Measurements from ENCODE around the gene TMEM266. TPM values are rescaled to one million over a fixed set of nuclear protein-coding genes. Genes with fewer than 3 reads are reported as not detected.
A peak's percentile ranks its signal among the peaks of the same experiment; 100 is the strongest.
"Not testable (repeated sequence)": the region's sequence is repeated elsewhere in the genome, so short reads cannot be mapped to it uniquely, and the experiment has no call there.

The TMEM266 gene
- total RNA-seq (under 1 TPM in 1 of 4 donors, not detected in 3; 0.27 TPM), polyA plus RNA-seq (1 to 10 TPM in 1 of 3 donors, not detected in 2; 1.1 TPM)

DNA sequence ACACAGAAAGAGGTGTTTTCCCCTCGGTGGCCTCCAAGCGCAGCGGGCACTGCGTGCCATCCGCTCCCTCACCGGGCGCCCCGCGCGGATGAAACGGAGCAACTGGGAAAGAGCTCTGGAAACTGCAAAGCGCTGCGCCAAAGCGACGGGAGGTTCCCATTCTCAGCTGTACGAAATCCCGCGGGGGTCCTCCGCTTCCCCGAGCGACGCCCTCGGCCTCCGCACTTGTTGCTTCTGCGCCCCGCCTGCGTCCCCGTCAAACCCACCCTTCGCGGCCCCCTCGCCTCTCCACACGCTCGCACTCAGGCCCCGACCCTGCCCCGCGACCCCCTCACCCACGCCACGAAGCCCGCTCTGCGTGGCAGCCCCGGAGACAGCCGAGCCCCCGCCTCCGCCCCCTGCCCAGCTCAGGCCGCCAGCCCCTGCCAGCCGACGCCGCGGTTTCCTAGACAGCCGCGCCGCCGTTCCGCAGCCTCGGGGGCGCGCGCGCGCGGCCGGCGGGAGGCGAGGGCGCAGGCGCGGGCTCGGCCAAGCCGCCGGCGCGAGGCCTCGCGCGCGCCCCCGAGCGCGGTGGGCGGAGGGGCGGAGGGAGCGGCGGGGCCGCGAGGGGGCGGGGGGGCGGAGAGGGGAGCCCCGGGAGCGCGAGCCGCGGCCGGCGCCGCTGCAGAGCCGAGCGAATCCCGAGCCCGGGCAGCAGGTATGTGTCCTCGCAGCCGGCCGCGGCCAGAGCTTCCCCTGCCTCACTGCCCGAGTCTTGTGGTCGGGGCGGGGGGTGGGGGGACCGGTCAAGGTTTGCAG is at the start of gene TMEM266:
Gene TMEM266, plus strand, starts transcription at position 666 of the 798 bp plus-strand sequence. CDS start 74,279 bp downstream, outside the sequence.
- intact Hi-C loops (cut with DNase I): no loop called here
- TF ChIP-seq POLR2AphosphoS5 (IDR thresholded peaks at IDR 0.05): no peak
- no peaks in the 10 kb centered on the region for H3K36me3 ChIP-seq
- H3K27me3 ChIP-seq: peaks cover 0 to 22% (median 9%) of the 10 kb centered on the region in 3 donors
- peak within 1 kb of the TSS; percentile 45 to 70 (median 60) for H3K4me3 ChIP-seq
- no peaks in the 10 kb centered on the region for H3K9me3 ChIP-seq
- peak within 1 kb of the TSS in 1 of 4 donors; percentile 29 for H3K27ac ChIP-seq
- no peak for DNase-seq
- peaks cover 0 to 19% (median 16%) of the 10 kb centered on the region in 4 donors for H3K4me1 ChIP-seq
- WGBS, 2 donors: 1% methylated on average over 107 of the region's 107 CpGs

DNA sequence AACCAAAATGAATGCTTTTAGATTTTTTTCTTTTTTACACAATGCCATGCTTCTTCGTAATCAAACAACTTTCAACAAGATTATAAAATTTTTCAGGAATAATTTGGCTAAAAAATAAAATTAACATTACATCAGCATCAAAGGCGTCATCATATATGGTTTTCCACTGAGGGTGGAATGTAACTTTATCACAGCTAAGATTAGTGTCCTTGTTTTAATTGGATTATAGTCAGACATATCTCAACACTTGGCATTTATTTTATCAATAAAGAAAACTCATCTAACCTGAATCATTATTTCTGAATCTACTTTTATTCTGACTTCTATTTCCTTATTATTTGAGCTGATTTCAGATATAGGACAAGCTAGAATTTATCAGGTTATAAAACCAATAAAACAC is 49.2 kb upstream of the TMEM266 start:
- no peaks in the 10 kb centered on the region for H3K27me3 ChIP-seq
- H3K4me3 ChIP-seq: no peak overlapping the region
- WGBS, 2 donors: 82 to 93% methylated on average over 2 of the region's 2 CpGs
- TF ChIP-seq POLR2AphosphoS5 (IDR thresholded peaks at IDR 0.05): no peak
- TF ChIP-seq, protein P1, sequence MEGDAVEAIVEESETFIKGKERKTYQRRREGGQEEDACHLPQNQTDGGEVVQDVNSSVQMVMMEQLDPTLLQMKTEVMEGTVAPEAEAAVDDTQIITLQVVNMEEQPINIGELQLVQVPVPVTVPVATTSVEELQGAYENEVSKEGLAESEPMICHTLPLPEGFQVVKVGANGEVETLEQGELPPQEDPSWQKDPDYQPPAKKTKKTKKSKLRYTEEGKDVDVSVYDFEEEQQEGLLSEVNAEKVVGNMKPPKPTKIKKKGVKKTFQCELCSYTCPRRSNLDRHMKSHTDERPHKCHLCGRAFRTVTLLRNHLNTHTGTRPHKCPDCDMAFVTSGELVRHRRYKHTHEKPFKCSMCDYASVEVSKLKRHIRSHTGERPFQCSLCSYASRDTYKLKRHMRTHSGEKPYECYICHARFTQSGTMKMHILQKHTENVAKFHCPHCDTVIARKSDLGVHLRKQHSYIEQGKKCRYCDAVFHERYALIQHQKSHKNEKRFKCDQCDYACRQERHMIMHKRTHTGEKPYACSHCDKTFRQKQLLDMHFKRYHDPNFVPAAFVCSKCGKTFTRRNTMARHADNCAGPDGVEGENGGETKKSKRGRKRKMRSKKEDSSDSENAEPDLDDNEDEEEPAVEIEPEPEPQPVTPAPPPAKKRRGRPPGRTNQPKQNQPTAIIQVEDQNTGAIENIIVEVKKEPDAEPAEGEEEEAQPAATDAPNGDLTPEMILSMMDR (IDR thresholded peaks at IDR 0.05): no peak
- no peak for TF ChIP-seq EP300 (IDR thresholded peaks at IDR 0.05)
- no peak for TF ChIP-seq POLR2A (IDR thresholded peaks at IDR 0.05)
- intact Hi-C loops (cut with DNase I): no loop called here
- no peak overlapping the region for H3K27ac ChIP-seq
- H3K36me3 ChIP-seq: no peaks in the 10 kb centered on the region
- no peak for DNase-seq
- no peaks in the 10 kb centered on the region for H3K9me3 ChIP-seq
- peaks cover 0 to 5% (median 2%) of the 10 kb centered on the region in 4 donors for H3K4me1 ChIP-seq

- Histone ChIP-seq H3K9me3 (no peaks in the 10 kb centered on the region), H3K27ac (no peak within 1 kb of the TSS), H3K27me3 (no peaks in the 10 kb centered on the region), H3K36me3 (no peaks in the 10 kb centered on the region), H3K4me1 (peaks cover 0 to 5% (median 2%) of the 10 kb centered on the region in 4 donors), H3K4me3 (peak within 1 kb of the TSS in 1 of 4 donors; percentile 14)
- intact Hi-C loops (cut with DNase I): no loop called here
- 7 to 20% methylated on average over 13 of the region's 13 CpGs for WGBS, 2 donors
- no peak for TF ChIP-seq POLR2A (IDR thresholded peaks at IDR 0.05)
- TF ChIP-seq, protein P1 (IDR thresholded peaks at IDR 0.05): no peak
- no peak for TF ChIP-seq EP300 (IDR thresholded peaks at IDR 0.05)
- no peak for TF ChIP-seq POLR2AphosphoS5 (IDR thresholded peaks at IDR 0.05)
- no peak for DNase-seq
Observed at GRCh38 chr15:76011627-76012551, 47.9 kb upstream of the TMEM266 start, which contains the start of gene NRG4. Gene NRG4 (minus strand): TSS chr15:76012424. CDS start chr15:76011230, 1,194 bp downstream.

GRCh38 chr15:76013470-76013869 is 46.3 kb upstream of the TMEM266 start:
- H3K4me3 ChIP-seq; DNase-seq; H3K9me3 ChIP-seq; H3K27me3 ChIP-seq; intact Hi-C loops (cut with DNase I); H3K4me1 ChIP-seq; H3K36me3 ChIP-seq; H3K27ac ChIP-seq: not testable (repeated sequence)
- WGBS, 2 donors: 94 to 95% methylated on average over 4 of the region's 4 CpGs

DNA sequence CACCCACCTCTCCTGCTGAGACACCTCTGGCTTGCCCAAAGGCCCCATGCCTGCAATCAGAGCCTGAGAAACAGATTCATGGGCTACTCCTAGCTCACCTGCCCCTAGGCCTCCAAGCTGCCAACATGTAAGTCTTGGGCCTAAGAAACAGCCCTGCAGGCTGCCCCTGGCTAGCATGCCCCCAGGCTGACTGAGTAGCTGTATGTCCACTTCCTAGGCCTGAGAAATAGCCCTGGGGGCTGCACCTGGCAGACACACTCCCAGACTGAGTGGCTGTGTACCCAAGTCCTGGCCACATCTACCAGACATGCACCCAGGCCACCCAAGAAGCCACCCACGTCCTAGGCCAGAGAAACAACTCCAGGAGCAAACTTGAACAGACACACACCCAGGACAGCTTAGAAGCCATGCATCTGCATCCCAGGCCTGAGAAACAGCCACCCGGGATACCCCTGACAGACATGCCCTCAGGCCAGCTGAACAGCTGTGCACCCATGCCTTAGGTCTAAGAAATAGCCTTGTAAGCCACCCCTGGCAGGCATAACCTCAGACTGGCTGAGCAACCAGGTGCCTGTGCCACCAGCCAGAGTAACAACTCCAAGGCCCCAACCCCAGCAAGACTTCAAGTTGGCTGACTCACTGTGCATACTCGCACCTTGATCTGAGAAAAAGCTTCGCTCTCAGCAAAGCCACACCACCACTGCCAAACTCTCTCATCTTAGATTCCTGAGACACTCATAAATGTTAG is 35.6 kb upstream of the TMEM266 start:
- Histone ChIP-seq H3K27me3 (peaks cover 0 to under 1% (median 0%) of the 10 kb centered on the region in 3 donors), H3K27ac (no peak overlapping the region), H3K4me3 (no peak overlapping the region), H3K4me1 (no peaks in the 10 kb centered on the region), H3K9me3 (peaks cover 0 to 8% (median 2%) of the 10 kb centered on the region in 4 donors), H3K36me3 (no peaks in the 10 kb centered on the region)
- TF ChIP-seq POLR2A (IDR thresholded peaks at IDR 0.05): no peak
- no peak for TF ChIP-seq POLR2AphosphoS5 (IDR thresholded peaks at IDR 0.05)
- TF ChIP-seq EP300 (IDR thresholded peaks at IDR 0.05): no peak
- TF ChIP-seq, protein P1 (IDR thresholded peaks at IDR 0.05): no peak
- DNase-seq: no peak
- 87 to 90% methylated on average over 4 of the region's 4 CpGs for WGBS, 2 donors
- intact Hi-C loops (cut with DNase I): loop anchor here (10.0 kb wide), 1 partner anchor 1289 kb away; no protein-coding TSS in a partner anchor

Data from sigmoid colon (tissue), 7 donors.